GM18867 (cell line): ENCODE measurements around the gene SNX5.
A peak's percentile ranks its signal among the peaks of the same experiment; 100 is the strongest.

Source experiments
- ATAC-seq: cut with Tn5 transposase; IDR thresholded peaks from one replicate; pipeline ENCODE4 v1.9.1; 2021; ENCODE audit warnings: mild to moderate bottlenecking, moderate library complexity; ENCODE audit not compliant: unreplicated experiment

SNX5 gene

GRCh38 chr20:17968366-17969277 lies at the start of gene SNX5, which contains the start of gene MGME1:
Gene SNX5 (minus strand): TSS chr20:17968794. CDS start chr20:17968425, 369 bp downstream.
Gene MGME1 (plus strand): TSS chr20:17969018. CDS start chr20:17969860, 842 bp downstream.
- ATAC-seq, result peak; percentile 77

GRCh38 chr20:18018100-18018499 lies 49.5 kb upstream of the SNX5 start:
- no peak for ATAC-seq

- no peak for ATAC-seq
Observed at GRCh38 chr20:18016772-18017171, 48.2 kb upstream of the SNX5 start.

GRCh38 chr20:18014411-18014810 lies 45.8 kb upstream of the SNX5 start:
- no peak for ATAC-seq

GRCh38 chr20:18012901-18013300 lies 44.3 kb upstream of the SNX5 start:
- ATAC-seq, result no peak

- ATAC-seq, result no peak
Observed at GRCh38 chr20:18011951-18012645, 43.5 kb upstream of the SNX5 start.

GRCh38 chr20:18011482-18011881 lies 42.9 kb upstream of the SNX5 start:
- no peak for ATAC-seq

- ATAC-seq, result no peak
Observed at GRCh38 chr20:18009116-18009515, 40.5 kb upstream of the SNX5 start.

- no peak for ATAC-seq
Observed at GRCh38 chr20:18007534-18008292, 39.1 kb upstream of the SNX5 start.

- no peak for ATAC-seq
Observed at GRCh38 chr20:18006684-18007083, 38.1 kb upstream of the SNX5 start.

- no peak for ATAC-seq
Observed at GRCh38 chr20:18005990-18006364, 37.4 kb upstream of the SNX5 start.

- peak; percentile 96 for ATAC-seq
Observed at GRCh38 chr20:18005170-18005989, 36.8 kb upstream of the SNX5 start.

GRCh38 chr20:18004384-18005031 lies 35.9 kb upstream of the SNX5 start:
- ATAC-seq, result no peak

GRCh38 chr20:18003897-18004296 lies 35.3 kb upstream of the SNX5 start:
- ATAC-seq, result peak; percentile 46

- ATAC-seq, result no peak
Observed at GRCh38 chr20:18001131-18001921, 32.7 kb upstream of the SNX5 start.

- no peak for ATAC-seq
Observed at GRCh38 chr20:17999566-17999965, 31.0 kb upstream of the SNX5 start.

GRCh38 chr20:17998446-17998845 lies 29.9 kb upstream of the SNX5 start:
- ATAC-seq, result no peak

GRCh38 chr20:17995967-17996819 lies 27.6 kb upstream of the SNX5 start:
- ATAC-seq, result no peak
